ENCODE measurements around the gene SCUBE1.

SCUBE1 gene

GRCh38 chr22:43187171-43188099 is 155.7 kb downstream of the SCUBE1 start:
- DNase-seq: peak; percentile 96

GRCh38 chr22:43186272-43187170 is 156.7 kb downstream of the SCUBE1 start, which contains the start of gene TTLL12:
TTLL12 (minus strand) TSS chr22:43187134; CDS start chr22:43187069, 65 bp downstream.
- peak; percentile 64 for DNase-seq

- no peak for DNase-seq
These were observed 157.3 kb downstream of the SCUBE1 start for GRCh38 chr22:43185860-43186261.

GRCh38 chr22:43183496-43184277 is 159.5 kb downstream of the SCUBE1 start:
- no peak for DNase-seq

DNA sequence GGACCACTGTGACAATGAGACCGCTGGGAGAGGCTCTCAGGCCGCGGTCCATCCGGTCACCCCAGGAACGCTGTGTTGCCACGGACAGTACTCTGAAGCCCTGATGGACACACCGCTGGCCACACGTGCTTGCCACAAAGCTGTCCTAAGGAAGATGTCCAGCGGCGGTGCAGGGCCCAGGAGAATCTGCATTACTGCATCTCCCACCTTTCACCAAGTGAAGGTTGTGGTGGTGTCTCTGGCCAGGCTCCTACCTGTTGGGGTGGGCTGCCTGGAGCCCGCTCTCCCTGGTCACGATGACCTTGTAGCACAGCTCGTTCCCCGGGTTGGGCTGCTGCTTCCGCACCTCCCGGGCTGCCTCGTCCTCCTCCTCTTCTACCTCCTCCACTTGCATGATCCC is 160.4 kb downstream of the SCUBE1 start:
- DNase-seq: no peak

DNA sequence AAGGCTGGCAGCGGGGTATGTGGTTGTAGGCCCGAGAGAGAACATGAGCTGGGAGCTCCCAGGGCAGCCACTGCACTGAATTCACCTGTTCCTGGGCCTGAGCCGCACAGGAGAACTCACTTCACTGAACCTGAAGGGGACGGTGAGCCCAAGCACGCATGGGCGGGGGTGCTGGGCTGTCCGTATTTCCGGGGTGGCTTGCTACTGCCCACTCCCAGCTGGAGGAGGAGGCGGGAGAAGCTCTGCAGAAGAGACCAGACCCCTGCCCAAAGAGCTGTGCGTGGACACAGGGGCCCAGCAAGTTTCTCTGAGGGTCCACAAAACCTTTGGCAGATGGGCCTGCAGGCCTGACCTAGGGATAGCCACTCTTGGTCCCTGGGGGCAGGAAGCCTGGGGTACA is 161.1 kb downstream of the SCUBE1 start:
- DNase-seq: no peak

DNA sequence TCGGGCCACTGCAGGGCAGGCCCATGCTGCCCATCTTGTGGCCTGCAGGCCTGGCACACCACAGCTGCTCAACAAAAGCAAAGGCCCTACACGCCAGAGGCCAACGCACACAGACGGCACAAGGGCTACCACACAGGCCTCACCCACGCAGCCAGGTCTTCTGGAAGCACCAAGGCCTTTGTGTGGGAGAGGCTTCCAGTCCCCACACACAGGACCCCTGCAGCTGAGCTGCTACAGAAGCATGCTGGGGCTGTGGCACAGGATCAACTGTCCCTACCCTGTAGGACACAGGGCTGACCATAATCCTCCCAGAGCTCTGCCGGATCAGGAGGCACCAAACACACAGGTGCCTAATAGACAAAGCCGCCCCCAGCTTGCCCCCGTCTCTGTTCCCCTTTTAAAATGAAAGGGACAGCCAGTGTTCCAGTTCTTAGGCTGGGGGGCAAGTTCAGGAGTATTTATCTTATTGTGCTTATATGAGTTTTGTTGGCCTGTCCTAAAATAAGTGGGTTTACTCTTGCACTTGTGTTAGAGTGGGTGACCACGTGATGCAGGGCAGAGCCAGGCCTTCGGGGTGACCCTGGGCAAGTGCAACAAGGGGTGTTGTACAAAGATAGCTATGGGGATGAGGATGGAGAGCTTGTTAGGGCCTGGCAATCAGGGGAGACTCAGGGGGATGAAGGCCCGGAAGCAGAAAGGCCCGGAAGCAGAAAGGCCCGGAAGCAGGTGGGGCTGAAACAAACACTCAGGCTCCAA is 161.7 kb downstream of the SCUBE1 start:
- no peak for DNase-seq

- no peak for DNase-seq
These were observed 162.5 kb downstream of the SCUBE1 start for GRCh38 chr22:43180670-43181069.

GRCh38 chr22:43179911-43180195 is 163.3 kb downstream of the SCUBE1 start:
- DNase-seq: no peak

GRCh38 chr22:43179146-43179910 is 163.8 kb downstream of the SCUBE1 start:
- no peak for DNase-seq

DNA sequence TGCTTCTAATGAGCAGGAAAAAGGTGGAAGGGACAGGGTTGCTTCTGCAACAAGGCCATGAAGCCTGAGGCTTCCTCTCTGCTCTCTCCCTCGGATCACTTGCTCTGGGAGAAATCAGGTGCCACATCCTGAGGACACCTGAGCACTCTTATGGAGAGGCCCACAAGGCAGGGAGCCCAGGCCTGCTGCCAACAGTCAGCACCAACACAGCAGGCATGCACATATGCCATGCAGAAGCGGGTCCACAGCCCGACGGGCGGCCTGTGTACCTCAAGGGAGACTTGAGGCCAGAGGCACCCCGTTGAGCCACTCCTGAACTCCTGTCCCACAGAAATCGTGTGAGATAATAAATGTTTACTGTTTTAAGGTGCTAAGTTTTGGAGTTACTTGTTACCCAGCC is 165.7 kb downstream of the SCUBE1 start:
- no peak for DNase-seq

DNA sequence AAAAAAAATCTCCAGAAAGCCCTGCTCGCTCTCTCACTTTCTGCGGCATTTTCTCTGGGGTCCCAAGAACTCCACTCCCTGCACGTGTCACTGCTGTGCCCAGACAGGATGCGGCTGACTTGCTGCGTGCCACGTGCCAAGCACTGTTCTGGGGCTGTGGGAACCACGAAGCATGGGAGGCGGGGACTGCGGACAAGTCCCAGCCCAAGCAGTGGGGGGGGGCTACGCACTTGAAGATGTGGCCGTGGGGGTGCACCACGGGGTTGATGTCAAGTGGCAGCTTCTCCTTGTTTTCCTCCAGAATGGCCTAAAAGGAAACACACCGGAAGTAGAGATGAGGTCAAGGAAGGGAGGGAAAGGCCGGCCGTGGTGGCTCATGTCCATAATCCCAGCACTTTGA is 167.1 kb downstream of the SCUBE1 start:
- DNase-seq: no peak

- no peak for DNase-seq
These were observed 168.1 kb downstream of the SCUBE1 start for GRCh38 chr22:43174941-43175531.

GRCh38 chr22:43173976-43174720 is 169.0 kb downstream of the SCUBE1 start:
- DNase-seq: no peak

DNA sequence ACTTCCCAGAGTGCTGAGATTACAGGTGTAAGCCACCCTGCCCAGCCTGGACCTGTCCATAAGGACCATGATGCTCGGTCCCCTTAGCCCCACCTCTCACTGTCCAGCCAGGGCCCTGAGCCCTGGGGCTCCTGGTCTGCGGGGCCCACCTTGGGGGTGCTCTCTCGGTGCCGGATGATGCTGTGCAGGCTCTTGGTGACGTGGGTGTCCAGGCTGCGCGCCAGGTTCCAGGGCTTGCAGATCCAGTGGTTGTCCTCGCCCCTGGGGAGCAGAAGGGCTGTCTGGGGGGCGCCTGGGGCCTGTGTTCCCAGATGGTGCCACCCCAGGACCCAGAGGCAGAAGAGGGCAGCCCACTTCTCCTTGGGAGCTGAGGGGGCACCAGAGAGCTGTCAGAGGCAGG is 169.6 kb downstream of the SCUBE1 start:
- DNase-seq: no peak

DNA sequence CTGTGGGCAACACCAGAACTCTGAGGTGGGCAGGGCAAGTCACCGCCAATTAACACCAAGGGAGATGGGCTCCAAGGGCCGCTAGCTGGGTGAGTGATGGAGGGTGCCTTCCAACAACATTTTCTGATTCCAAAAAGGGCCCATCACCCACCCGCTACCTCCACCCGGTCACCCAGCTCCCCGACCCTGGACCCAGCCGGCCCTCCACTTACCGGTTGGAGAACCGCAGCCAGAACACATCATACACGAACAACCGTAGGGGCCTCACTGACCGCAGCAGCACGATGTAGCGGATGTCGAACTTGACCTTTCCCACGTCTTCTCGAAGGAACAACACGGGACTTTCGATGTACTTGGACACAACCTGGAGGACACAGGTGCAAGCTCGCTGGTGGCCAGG is 171.0 kb downstream of the SCUBE1 start:
- no peak for DNase-seq

- no peak for DNase-seq
These were observed 171.6 kb downstream of the SCUBE1 start for GRCh38 chr22:43171607-43172006.

DNA sequence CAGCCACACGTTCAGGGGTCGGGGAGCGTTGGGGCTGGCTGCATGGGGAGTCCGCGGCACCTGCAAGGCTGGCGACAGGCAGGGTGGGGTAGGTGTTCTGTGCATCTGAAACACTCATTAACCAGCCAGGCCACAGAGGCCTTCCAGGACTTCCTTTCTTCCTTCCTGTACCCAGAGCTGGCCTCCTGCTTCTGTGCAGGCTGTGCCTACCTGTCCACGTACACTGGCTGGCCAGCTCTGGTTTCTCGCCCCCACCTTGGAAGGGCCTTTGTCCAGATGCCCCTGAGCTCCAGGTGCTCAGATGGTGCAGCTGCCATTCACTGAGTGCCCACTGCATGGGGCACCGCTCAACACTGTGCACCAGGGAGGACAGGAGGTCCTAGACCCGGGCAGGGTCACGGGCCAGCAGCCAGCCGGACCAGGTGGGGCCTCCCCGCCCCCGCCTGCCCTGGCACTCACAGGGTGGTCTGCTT is 172.1 kb downstream of the SCUBE1 start:
- DNase-seq: no peak

DNA sequence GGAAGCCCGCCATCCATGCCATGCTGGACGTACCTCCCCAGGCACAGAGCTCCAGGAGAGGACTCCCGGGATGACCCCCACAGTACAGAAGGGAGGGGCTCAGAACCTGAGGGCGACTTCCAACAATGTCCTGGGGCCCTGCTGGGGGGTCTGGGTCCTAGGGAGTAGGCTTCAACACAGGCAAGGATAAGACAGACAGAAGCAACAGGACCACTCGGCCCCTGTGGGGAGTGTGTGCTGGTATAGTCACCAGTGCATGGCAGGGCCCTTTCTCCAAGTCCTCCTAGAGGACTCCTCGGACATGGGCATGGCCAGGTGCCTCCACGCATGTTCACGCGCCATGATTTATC is 173.1 kb downstream of the SCUBE1 start:
- no peak for DNase-seq

Data from central memory CD4-positive, alpha-beta T cell (primary cell).